GM21423 (cell line): ENCODE data around the gene MLPH.
A peak's percentile ranks its signal among the peaks of the same experiment; 100 is the strongest.
"Not testable (repeated sequence)": the region's sequence is repeated elsewhere in the genome, so short reads cannot be mapped to it uniquely, and the experiment has no call there.

Source experiments
- ATAC-seq: cut with Tn5 transposase; IDR thresholded peaks from one replicate; pipeline ENCODE4 v1.9.1; 2021; ENCODE audit warnings: mild to moderate bottlenecking, moderate library complexity; ENCODE audit not compliant: unreplicated experiment

MLPH gene

DNA sequence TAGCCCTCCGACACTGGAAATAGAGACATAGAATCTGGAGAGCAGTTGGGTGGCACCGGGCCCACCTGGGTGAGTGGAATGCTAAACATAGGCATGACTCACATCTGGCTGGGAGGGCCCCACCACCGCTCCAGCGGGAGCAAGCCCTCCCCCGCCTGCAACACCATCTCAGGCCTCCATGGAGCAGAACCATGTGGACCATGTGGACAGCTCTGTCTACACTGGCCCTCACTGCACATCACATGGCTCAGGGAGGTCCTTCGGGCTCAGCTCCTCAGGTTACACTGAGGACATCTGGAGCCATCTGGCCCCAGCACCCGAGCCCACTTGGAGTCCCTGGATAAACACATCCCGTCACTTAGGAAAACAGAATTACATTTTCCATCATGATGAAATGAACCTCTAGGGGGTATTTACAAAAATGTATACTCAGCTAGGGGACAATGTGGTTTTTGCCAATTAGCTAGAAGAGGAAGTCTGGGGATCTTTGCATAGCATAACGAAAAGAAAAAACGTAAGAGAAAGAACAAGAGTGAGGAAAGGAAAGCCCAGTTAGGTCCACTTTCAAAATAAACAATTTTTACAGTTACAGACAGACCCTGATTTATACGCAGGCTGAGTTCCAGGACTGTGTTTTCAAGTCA lies 30.7 kb upstream of the MLPH start:
- no peak for ATAC-seq

DNA sequence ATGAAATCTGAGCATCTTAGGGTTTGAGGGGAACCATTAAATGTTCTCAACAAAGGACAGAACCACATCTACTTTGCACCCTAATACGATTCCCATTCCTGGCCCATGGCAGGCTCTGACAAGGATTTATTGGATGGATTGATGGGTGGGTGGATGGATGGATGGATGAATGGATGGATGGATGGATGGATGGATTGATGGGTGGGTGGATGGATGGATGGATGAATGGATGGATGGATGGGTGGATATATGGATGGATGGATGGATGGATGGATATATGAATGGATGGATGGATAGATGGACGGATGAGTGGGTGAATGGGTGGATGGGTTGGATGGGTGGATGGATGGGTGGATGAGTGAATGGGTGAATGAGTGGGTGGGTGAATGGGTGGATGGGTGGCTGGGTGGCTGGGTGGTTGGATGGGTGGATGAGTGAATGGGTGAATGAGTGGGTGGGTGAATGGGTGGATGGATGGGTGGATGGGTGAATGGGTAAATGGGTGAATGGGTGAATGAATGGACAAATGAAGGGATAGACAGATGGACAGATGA lies 29.6 kb upstream of the MLPH start:
- no peak for ATAC-seq

DNA sequence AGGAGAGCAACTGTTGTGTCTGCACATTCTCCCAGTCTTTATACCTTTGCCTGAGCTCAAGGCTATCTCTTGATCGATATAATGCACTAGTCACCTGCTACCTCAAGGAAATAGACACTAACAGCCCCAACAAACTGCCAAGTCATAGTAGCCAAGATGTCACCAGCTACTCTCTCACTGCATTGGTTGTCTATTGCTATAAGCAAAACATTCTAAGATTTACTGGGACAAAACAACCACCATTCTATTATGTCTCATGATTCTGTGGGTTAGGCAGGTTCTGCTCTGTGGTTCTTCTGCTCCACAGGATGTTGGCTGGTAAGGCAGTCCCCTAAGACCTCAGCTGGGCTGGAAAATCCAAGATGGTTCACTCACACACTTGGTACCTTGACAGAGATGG lies 28.5 kb upstream of the MLPH start:
- no peak for ATAC-seq

DNA sequence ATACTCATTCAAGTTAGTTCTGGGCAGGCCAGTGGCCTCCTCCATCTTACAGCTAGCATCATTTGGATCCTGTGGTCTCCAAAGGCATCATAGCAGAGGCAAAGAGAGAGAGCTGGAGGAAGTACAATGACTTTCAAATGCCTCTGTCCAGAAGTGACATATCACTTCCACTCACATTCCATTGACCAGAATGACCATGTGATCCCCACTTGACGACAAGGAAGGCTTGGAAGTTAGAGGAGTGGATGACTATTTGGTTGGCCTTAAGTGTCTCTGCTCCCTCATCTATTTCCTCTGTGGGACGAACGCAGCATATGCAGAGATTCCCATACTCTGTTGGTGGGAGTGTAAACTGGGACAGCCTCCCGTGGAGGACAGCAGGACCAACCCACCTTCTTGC lies 27.8 kb upstream of the MLPH start:
- ATAC-seq = no peak

DNA sequence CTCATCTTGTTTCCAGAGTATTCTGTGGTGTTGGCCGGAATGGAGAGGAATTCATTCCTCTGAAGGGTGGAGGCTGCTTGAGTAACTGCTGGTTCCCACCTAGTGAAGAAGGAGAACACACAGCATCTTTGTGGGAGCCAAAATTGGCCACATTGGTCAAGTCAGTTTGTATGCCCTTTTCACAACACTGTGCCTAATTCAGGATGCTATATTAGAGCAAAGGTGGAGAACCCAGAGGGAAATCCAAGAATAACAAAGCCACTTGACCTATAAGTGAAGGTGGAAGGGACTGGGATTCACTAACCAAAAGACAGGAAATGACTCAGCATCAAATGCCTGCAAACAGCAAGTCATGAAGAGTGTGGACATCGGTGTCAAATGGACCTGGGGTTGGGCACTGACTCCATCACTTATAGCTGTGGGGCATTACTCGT lies 27.3 kb upstream of the MLPH start:
- no peak for ATAC-seq

DNA sequence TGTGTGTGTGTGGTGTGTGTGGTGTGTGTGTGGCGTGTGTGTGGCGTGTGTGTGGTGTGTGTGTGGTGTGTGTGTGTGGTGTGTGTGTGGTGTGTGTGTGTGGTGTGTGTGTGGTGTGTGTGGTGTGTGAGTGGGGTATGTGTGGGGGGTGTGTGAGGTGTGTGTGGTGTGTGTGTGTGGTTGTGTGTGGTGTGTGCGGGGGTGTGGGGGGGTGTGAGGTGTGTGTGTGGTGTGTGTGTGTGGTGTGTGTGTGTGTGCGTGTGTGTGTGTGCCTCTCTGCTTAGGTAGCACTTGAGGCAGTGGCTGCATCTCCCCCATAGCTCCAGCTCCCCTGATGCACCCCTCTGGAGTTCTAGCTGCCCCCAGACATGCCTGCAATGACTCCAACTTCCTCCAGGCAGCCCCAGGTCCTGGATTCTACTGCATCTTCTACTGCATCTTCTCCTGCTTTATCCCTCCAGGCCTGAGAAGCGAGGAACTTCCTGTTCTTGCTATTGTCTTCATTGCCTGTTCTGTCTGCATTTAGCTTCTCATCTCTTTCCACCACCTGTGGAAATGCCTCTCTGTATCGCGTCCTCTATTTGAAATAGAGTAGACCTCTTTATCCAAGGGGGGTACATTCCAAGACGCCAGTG lies 22.2 kb upstream of the MLPH start:
- no peak for ATAC-seq

DNA sequence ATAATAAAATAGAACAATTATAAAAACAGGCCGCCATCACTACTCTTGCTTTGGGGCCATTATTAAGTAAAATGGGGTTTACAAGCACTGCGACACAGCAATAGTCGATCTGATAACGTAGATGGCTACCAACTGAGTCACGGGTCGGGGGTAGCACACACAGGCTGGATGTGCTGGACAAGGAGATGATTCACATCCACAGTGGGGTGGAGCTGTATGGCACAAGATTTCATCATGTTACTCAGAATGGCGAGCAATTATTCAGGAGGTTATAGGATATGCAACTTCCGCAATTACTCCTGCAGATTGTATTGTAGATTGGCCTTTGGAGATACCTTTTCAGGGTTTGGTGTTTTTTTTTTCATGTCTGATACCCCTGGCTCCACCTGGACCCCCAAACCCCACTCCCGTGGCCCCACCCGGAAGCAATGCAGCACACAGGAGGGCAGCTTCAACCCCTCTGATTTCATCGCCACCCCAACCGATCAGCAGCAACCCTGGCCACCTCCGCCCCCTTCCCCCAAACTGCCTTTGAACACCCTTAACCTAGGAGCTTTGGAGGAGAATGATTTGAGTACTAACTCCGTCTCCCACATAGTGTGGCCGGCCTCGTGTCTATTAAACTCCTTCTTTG lies 21.4 kb upstream of the MLPH start:
- ATAC-seq = no peak

DNA sequence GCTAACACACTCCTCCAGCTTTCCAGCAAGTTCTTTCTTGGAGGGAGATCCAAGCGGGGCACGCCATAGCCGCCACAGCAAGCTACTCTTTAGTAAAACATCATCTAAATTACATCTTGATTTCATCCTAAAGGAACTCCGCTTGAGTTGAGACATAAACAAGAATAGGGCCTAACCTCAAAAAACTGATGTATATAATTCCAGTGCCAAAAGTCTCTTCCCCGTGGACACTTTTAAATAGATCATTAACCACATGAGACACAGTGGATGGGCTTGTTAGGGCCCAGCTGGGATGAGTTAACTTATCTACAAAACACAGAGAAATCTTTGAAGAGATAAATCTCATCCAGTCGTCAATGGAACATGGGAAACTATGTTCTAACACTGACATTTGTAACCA lies 20.8 kb upstream of the MLPH start:
- no peak for ATAC-seq

DNA sequence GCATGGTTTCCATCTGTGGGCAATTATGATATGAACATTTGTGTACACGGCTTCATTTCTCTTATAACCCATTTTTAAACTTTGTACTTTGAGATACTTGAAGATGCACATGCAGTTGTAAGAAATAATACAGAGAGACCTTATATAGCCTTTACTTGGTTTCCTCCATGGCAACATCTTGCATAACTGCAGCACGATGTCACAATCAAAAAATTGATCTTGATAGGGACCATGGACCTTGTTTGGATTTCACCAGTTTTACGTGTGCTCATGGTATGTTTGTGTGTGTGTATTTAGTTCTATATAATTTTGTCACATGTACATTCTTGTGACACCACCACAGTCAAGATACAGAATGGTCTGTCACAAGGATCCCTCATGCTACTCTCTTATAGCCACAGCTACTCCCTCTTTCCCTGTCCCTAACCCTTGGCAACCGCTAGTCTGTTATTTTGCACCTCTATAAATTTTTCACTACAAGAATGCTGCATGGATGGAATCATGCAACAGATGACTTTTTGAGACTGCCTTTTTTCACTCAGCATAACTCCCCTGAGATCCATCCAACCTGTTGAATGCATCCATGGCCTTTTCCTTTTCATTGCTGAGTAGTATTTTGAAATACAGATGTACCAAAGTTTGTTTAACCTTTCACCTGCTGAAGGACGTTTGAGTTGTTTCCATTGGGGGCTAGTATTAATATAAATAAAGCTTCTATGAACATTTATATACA lies 19.4 kb upstream of the MLPH start:
- ATAC-seq = no peak

DNA sequence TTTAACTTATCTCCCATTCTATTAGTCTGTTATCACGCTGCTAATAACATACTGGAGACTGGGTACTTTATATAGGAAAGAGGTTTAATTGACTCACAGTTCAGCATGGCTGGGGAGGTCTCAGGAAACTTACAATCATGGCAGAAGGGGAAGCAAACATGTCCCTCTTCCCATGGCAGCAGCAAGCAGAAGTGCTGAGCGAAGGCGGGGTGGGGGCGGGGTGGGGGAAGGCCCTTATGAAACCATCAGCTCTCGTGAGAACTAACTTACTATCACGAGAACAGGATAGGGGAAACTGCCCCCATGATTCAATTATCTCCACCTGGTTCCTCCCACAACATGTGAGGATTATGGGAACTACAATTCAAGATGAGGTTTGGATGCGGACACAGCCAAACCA lies 17.6 kb upstream of the MLPH start:
- not testable (repeated sequence) for ATAC-seq

DNA sequence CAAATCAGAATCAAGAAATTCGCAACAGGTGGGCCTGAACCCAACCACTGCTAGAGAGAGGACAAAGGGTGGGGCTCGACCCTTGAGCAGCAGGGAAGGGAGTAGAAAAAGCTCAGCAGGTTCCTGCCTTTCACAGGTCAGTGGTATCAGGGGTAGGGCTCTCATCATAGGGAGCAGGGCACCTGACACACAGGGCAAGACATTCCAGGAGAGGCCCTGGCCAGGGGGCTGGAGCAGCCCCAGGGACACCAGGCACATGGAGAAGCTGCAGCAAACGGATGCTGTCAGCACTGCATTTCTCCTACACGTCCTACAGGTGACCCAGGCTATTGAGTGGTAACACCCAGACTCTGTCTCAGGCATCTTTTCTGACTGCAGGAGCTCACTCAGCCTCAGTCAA lies 17.2 kb upstream of the MLPH start:
- ATAC-seq = no peak

DNA sequence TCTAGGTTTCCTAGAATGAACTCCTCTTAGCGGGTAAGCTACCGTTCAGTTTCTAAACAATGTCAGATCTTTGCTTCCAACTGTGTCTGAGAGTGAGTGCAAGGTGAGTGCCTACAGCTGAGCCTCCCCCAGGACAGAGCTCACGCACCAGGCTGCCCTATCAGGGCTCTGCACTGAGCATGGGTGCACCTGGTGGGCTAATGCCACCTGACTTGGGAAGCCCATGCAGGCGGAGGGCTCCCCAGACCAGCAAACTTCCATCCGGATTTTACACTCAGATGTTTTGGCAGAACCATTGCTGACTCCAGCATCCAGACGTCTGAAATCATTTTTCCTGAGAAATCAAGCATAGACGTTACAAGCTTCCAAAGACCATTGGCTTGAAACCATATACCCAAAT lies 16.1 kb upstream of the MLPH start:
- ATAC-seq = no peak

DNA sequence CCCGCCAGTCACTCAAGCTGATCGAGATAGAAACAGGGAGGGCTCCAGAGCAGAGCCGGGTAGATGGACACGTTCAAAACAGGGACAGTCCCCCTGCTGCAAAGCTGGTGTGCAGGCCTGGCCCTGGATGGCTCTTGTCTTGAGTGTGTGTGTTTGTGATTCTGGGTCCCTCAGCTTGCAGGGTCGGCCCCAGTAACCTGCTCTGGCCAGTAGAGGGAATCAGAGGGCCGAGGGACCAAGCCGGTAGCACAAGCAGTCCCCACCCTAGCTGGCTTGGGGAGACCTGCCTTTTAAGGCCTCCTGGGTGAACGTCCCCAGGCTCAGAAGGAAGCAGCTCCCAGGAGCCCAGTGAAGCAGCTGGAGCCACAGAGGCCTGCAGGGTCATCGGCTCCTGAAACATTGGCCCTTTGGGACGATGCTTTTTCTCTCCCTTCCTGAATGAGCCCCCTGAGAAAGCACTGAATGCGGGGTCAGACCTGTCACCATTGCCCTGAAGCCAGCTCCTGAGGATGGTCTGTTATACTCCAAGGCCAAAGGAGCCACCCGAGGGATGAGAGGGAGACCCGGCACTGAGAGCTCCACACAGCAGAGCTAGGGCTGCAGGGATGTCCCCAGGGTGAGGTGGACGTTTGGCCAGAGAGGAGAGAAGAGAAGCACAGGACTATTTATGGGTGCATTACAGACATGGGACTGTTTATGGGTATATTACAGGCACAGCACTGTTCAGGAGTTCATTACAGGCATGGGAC lies 15.4 kb upstream of the MLPH start:
- ATAC-seq = no peak

DNA sequence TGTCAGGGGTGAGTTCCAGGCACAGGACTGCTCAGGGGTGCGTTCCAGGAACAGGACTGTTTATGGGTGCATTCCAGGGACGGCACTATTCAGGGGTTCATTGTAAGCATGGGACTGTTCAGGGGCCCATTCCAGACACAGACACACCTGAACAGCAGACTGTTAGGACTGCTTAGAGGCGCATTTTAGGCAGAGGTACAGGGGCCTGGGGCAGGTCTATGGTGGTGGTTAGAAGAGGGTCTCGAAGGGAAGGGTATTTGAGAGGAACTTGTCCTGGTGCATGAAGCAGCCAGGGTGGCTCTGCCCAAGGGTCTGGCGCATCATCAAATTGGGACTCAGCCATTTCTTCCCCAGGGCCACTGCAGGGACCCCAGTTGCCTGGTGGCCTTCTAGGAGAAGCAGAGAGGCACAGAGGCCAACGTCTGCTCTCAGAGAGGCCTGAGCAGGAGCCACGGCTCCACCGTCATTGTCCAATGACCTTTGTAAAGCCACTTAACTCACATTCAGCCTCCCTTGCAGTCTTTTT lies 14.8 kb upstream of the MLPH start:
- no peak for ATAC-seq

DNA sequence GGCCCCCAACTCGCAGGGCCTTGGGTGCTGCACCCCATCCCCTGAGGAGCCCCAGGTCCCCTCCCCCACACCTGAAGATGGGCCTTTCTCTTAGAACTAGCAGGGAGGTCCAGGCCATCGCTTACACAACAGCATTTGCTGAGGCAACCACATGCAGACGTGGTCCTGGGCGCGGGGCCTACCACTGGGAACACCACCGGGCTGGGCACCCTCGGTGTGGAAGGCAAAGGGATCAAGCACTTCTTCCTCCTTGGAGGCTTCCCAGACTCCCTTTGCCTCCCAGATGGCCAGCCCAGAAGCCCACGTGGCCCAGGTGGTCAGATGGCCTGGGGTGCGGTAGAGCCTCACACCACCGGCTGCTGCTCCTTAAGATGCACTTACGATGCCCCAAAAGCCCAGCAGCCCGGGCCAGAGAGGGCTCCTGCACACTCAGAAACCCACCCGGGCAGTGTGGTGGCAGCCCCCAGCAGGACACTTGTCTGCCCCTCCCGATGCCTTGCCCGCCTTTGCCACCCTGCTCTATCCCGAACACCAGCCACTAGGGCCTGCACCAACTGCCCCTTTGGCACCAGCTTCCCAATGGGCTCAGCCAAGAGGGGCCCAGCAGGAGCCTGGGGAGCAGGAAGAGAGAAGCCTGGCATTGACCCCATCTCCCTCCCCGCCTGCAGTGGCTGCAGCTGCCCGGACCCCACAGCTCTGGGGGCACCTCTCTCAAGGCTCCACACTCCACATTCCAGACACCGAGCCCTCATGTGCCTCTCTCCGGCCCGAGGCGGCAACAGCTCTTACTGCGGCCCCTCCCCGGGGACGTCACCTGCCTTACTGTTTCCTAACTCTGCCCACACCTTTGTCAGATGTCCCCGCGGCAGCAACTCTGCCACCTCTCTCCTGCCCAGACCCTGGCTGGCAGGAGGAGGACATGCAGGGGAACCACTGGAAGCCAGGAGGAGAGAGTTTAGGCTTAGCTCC lies 13.9 kb upstream of the MLPH start:
- no peak for ATAC-seq

DNA sequence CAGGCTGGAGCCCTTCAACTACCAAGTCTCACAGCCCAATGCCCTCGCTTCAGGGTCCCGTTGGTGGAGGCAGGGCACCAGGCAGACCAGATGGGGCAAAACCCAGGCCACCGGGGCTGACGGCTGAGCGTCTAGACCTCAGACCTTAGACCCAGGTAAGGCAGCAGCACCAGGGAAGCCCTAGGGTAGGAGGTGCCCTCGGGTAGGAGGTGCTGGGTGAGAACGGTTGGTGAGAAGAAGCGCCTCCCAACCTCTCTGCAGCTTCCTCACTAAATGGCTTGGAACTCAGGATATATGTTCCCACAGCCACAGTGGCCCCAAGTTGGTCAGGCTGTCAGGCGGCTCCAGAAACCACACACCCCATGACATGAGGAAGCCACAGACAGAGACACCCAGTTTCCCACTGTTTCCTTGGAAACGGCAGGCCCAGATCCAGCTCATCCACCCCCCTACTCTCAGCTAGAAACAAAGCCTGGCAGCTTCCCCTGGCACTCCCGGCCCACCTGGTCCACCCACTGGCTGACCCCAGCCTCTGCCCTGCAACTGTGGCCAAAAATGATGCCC lies 13.1 kb upstream of the MLPH start:
- no peak for ATAC-seq

DNA sequence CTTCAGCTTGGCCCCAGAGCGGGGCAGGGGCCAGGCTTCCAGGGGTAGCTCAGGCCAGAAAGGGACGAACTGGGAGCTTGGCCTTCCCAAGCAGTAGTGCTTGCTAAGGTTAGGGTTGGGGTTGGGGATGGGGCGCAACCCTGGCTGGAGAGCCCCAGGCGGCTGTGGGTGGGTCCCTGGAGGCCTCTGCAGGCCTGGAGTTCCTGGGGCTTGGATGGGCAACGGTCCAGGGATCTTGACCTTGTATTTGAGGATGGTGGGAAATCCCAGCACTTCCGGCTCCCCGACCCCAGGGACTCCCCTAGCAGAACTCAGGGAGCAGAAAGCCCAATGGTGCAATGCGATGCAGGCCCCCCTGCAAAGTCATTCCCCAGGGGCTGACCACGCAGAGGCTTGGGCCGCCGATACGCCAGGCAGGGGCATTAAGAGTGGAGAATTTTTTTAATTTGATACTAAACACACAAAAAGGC lies 12.6 kb upstream of the MLPH start:
- no peak for ATAC-seq

DNA sequence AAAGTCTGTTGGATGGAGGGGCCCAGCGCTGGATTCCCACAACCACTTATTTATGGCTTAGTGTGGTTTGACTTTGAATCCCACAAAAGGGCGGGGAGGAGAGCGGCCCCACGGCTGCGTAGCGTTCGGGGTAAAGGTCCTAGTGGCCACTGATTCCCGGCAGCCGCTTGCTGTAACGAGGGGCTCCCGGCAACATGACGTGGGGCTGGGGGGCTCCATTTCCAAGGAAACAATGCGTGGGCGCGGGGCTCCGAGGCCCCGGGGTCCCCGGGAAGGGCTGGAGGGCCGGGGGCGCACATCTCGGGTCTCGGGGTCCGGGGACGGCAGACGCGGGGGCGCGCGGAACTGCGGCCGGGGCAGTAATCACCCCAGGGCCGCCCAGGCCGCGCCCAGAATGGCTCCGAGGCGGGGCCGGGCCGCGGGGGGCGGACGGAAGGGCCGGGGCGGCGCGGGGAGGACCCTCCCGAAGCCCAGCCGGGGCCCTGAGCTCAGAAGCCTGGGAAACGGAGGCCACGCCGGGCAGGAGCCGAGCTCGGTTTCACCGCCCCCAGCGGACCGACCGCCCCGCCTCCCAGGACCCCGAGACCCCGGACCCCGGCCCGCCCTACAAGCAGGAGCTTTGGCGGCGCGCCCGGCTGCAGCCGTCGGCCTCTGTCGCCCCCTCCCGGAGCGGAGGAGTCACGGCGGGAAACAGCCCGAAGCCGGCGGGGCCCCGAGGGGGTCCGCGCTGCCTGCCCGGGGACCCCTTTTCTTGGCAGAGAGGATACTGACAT lies 11.9 kb upstream of the MLPH start:
- peak; percentile 83 for ATAC-seq
